Heart left ventricle (tissue), 16 donors: ENCODE data around the gene CNDP1. TPM values are rescaled to one million over a fixed set of nuclear protein-coding genes. Genes with fewer than 3 reads are reported as not detected.

Experiments
- ATAC-seq, 4 donors: fragments of 200-7000 bp; cut with Tn5 transposase; one replicate each; pipeline ENCODE4 v1.9.1; 2020 to 2022; ENCODE audit warnings: moderate library complexity in 4 of 4, mild to moderate bottlenecking in 3 of 4, moderate number of reproducible peaks in 1 of 4
- DNase-seq, 5 donors: peaks; one replicate each; pipeline ENCODE4 v3.0.0-alpha.2; 2020
- H3K27ac ChIP-seq, 12 donors: fragments of 200-600 bp; sonication (generic) in 4 of 12; one replicate each; pipeline versions ENCODE4 v1.5.0 to v1.8.0; 2016 to 2022; ENCODE audit warnings: mild to moderate bottlenecking in 2 of 12
- H3K27me3 ChIP-seq, 9 donors: fragments of 200-600 bp; sonication (generic) in 2 of 9; one replicate each; pipeline versions ENCODE4 v1.5.1 to v1.8.0; 2016 to 2022; ENCODE audit warnings: mild to moderate bottlenecking in 3 of 9
- H3K36me3 ChIP-seq, 9 donors: fragments of 200-600 bp; sonication (generic) in 2 of 9; one replicate each; pipeline versions ENCODE4 v1.5.0 to v1.8.0; 2018 to 2022; ENCODE audit warnings: mild to moderate bottlenecking in 2 of 9
- H3K4me1 ChIP-seq, 12 donors: fragments of 200-600 bp; sonication (generic) in 4 of 12; one replicate each; pipeline versions ENCODE4 v1.5.0 to v1.8.0; 2016 to 2022; ENCODE audit warnings: mild to moderate bottlenecking in 3 of 12
- H3K4me3 ChIP-seq, 12 donors: fragments of 200-600 bp; sonication (generic) in 4 of 12; one replicate each; pipeline versions ENCODE4 v1.5.0 to v1.8.0; 2017 to 2022; ENCODE audit warnings: mild to moderate bottlenecking in 9 of 12, moderate library complexity in 4 of 12
- H3K9me3 ChIP-seq, 12 donors: fragments of 200-600 bp; sonication (generic) in 4 of 12; one replicate each; pipeline versions ENCODE4 v1.5.0 to v1.8.0; 2016 to 2022; ENCODE audit warnings: mild to moderate bottlenecking in 1 of 12
- CTCF ChIP-seq, 12 donors: fragments of 200-600 bp; sonication (generic) in 4 of 12; IDR thresholded peaks; one replicate each; pipeline versions ENCODE4 v1.5.0 to v1.8.0; 2018 to 2022; ENCODE audit warnings: antibody characterized with exemption in 12 of 12, mild to moderate bottlenecking in 5 of 12
- POLR2A ChIP-seq, 2 donors: fragments of 450-650 bp; IDR thresholded peaks; one replicate each; pipeline ENCODE4 v1.6.1; 2017; ENCODE audit warnings: antibody characterized with exemption in 2 of 2, mild to moderate bottlenecking in 2 of 2, moderate library complexity in 2 of 2
- WGBS, 4 donors: extraction: QIAGEN DNeasy Blood & Tissue Kit in 2 of 4; methylation state at CpG; one replicate each; pipeline versions ENCODE4 v1.1.5 to v1.1.7; 2013 to 2018; 5-methylcytosine and 5-hydroxymethylcytosine counted together
- intact Hi-C, 10 donors: fragments of 100-400 bp; cut with DNase I; formaldehyde crosslinking; loops; one replicate each; pipeline versions ENCODE4 v1.11.1 to v1.14.2; 2022
- polyA plus RNA-seq, 2 donors: library from polyadenylated mRNA; stranded (reverse); fragments of 200-250 nt; gene quantifications; one replicate each; pipeline ENCODE4 v1.2.3, GENCODE V29; 2013
- total RNA-seq, 9 donors: library from RNA; depleted of rRNA in 2 of 9; stranded (reverse); fragments of >200 nt in 2 of 9; fragmentation: NEBNext Ultra II Directional in 3 of 9; extraction: Animal tissue kit (Norgen Biotek cat#: 25700) in 3 of 9; gene quantifications; one replicate each; pipeline versions ENCODE4 v1.1.0 to v1.2.4, GENCODE V29; 2016 to 2023
- donor health status: ischemic (EF 13 %, LVEDD 7.1; RV severe dilation, severe dysfunction).
- donor health status: healthy with polysubstance abuse.
- donor health status: DM: no; HTN: yes; CAD: no.
- donor health status: DM: no; HTN: no; CAD: no.
- donor health status: ischemic (EF 25% LVEDD 6.9; RV normal size, moderate dysfunction).
- donor health status: ischemic (EF 25% LVEDD 5.7; RV mildly dilated, moderate dysfunction).
- donor health status: healthy.
- donor health status: DM: yes; HTN: yes; CAD: no.
- donor health status: ischemic (EF 35%, LVEDD 5.7; RV mildly dilated, moderate dysfunction).
- donor health status: nonischemic (EF 11% LVEDD 7.7; RV severe dilation, severe dysfunction).
- donor health status: DM: yes; HTN: yes; CAD: no.
- donor health status: PGD.
- donor health status: ischemic (EF 29% LVEDD 5.4; RV normal size, mild dysfunction).
- donor health status: nonischemic (EF 23%, LVEDD 6.1; RV moderate dilation, normal function).

CNDP1 gene
- total and polyA plus RNA-seq, 11 donors = 0.03 TPM; not detected in 10

GRCh38 chr18:74546007-74546406 lies 11.7 kb downstream of the CNDP1 start:
- 94 to 96% (median 95%) methylated on average over 9 to 11 of the region's 11 CpGs for WGBS, 4 donors

GRCh38 chr18:74546751-74547530 lies 12.6 kb downstream of the CNDP1 start:
- Histone ChIP-seq H3K36me3 (no peaks in the 10 kb centered on the region), H3K27ac (peak overlapping the region; percentile 70 to 92 (median 82)), H3K4me1 (peaks cover 6 to 45% (median 27%) of the 10 kb centered on the region in 12 donors), H3K27me3 (no peaks in the 10 kb centered on the region), H3K4me3 (no peak overlapping the region), H3K9me3 (peaks cover 0 to 21% (median 12%) of the 10 kb centered on the region in 12 donors)
- DNase-seq (peak in 4 of 5 donors; percentile 68 to 77 (median 73)), ATAC-seq (peak; percentile 47 to 86 (median 78))
- no peak for TF ChIP-seq CTCF (IDR thresholded peaks at IDR 0.05)
- TF ChIP-seq POLR2A (IDR thresholded peaks at IDR 0.05) = no peak
- intact Hi-C loops = loop anchor here in 4 of 10 donors (5.0 kb wide), 1 partner anchor 50 kb away; the partner anchor contains the start of gene CNDP2 (in 4 of the 4)
- 34 to 57% (median 44%) methylated on average over 9 of the region's 9 CpGs for WGBS, 4 donors

More at GRCh38 chr18:74546007-74546406, 11.7 kb downstream of the CNDP1 start:
- H3K4me1 ChIP-seq = peaks cover 6 to 46% (median 21%) of the 10 kb centered on the region in 12 donors
- H3K36me3 ChIP-seq = no peaks in the 10 kb centered on the region
- H3K9me3 ChIP-seq = peaks cover 0 to 21% (median 12%) of the 10 kb centered on the region in 12 donors
- DNase-seq = no peak
- no peak for ATAC-seq
- no peak overlapping the region for H3K4me3 ChIP-seq
- TF ChIP-seq CTCF (IDR thresholded peaks at IDR 0.05) = no peak
- TF ChIP-seq POLR2A (IDR thresholded peaks at IDR 0.05) = no peak
- H3K27ac ChIP-seq = peak overlapping the region; percentile 70 to 92 (median 82)
- H3K27me3 ChIP-seq = no peaks in the 10 kb centered on the region
- intact Hi-C loops = loop anchor here in 4 of 10 donors (5.0 kb wide), 1 partner anchor 49 kb away; the partner anchor contains the start of gene CNDP2 (in 4 of the 4)

GRCh38 chr18:74547860-74548259 lies 13.6 kb downstream of the CNDP1 start:
- ATAC-seq (no peak), DNase-seq (no peak)
- no peak overlapping the region for H3K4me3 ChIP-seq
- H3K27ac ChIP-seq = peak overlapping the region; percentile 43 to 92 (median 82)
- WGBS, 4 donors = 89 to 98% (median 97%) methylated on average over 7 of the region's 7 CpGs
- no peaks in the 10 kb centered on the region for H3K36me3 ChIP-seq
- H3K27me3 ChIP-seq = no peaks in the 10 kb centered on the region
- H3K4me1 ChIP-seq = peaks cover 6 to 40% (median 27%) of the 10 kb centered on the region in 12 donors
- TF ChIP-seq CTCF (IDR thresholded peaks at IDR 0.05) (no peak), POLR2A (IDR thresholded peaks at IDR 0.05) (no peak)
- peaks cover 0 to 21% (median 12%) of the 10 kb centered on the region in 12 donors for H3K9me3 ChIP-seq
- intact Hi-C loops = loop anchor here in 4 of 10 donors (5.0 kb wide), 1 partner anchor 51 kb away; the partner anchor contains the start of gene CNDP2 (in 4 of the 4)

- Histone ChIP-seq H3K36me3 (no peaks in the 10 kb centered on the region), H3K27ac (no peak overlapping the region), H3K27me3 (no peaks in the 10 kb centered on the region), H3K4me3 (no peak overlapping the region), H3K9me3 (peaks cover 0 to 21% (median 12%) of the 10 kb centered on the region in 12 donors), H3K4me1 (peaks cover 6 to 37% (median 27%) of the 10 kb centered on the region in 12 donors)
- TF ChIP-seq CTCF (IDR thresholded peaks at IDR 0.05) (no peak), POLR2A (IDR thresholded peaks at IDR 0.05) (no peak)
- intact Hi-C loops = loop anchor here (5.0 to 10.0 kb wide), 6 partner anchors 48 to 355 kb away; partner anchors contain the start of genes CNDP2 (in 5 of the 10) and ZNF407 (in 1 of the 10)
- no peak for ATAC-seq
- no peak for DNase-seq
- WGBS, 4 donors = 95 to 100% (median 98%) methylated on average over 1 of the region's 1 CpG
Measured at GRCh38 chr18:74549591-74550104, 15.3 kb downstream of the CNDP1 start.
